Measurements from ENCODE around the gene VANGL1. TPM values are rescaled to one million over a fixed set of nuclear protein-coding genes. Genes with fewer than 3 reads are reported as not detected.

Gene VANGL1
- total and polyA plus RNA-seq, 2 of the 13 experiments (the other 11 are each of a cell fraction or from before 2014, with no cell fraction given), result 5.3 to 9.4 TPM

- no peaks in the 10 kb centered on the region for H3K27me3 ChIP-seq (ENCODE audit: control insufficient read depth in 1 of 2, insufficient read depth in 2 of 2, low read length in 2 of 2)
- CTCF ChIA-PET (ENCODE audit: low intra/inter-chr PET ratio, low total read pairs), result no interaction called here
- H3K4me2 ChIP-seq (ENCODE audit: low read depth, low read length), result no peak overlapping the region
- intact Hi-C loops (cut with micrococcal nuclease; ENCODE audit: unreplicated experiment), result no loop called here
- no peaks in the 10 kb centered on the region for H3K4me1 ChIP-seq (ENCODE audit: insufficient read depth, low read length)
- FAIRE-seq (no peak), ATAC-seq (no peak), DNase-seq (ENCODE audit: low spot score) (no peak)
- TF ChIP-seq ZBTB33 (CRISPR knock-in tag; IDR thresholded peaks at IDR 0.05) (no peak), ZFP37 (CRISPR knock-in tag; IDR thresholded peaks at IDR 0.05; ENCODE audit: borderline replicate concordance) (no peak), ARHGAP35 (CRISPR knock-in tag; IDR thresholded peaks at IDR 0.05; ENCODE audit: borderline replicate concordance) (no peak), ZNF33A (CRISPR knock-in tag; IDR thresholded peaks at IDR 0.05; ENCODE audit: borderline replicate concordance) (no peak), PLRG1 (conservative IDR thresholded peaks at IDR 0.05) (no peak), HDAC6 (IDR thresholded peaks at IDR 0.05; ENCODE audit: low read depth, low read length) (no peak), WIZ (CRISPR knock-in tag; IDR thresholded peaks at IDR 0.05) (no peak), FOXJ3 (CRISPR knock-in tag; IDR thresholded peaks at IDR 0.05; ENCODE audit: borderline replicate concordance) (no peak), KDM2A (CRISPR knock-in tag; IDR thresholded peaks at IDR 0.05; ENCODE audit: borderline replicate concordance, low read depth) (no peak), PRPF4 (IDR thresholded peaks at IDR 0.05; ENCODE audit: low read depth, low read length, poor library complexity, severe bottlenecking) (no peak)
- no peaks in the 10 kb centered on the region for H4K20me1 ChIP-seq (ENCODE audit: insufficient read depth, low read length)
- no peak overlapping the region for H3K27ac ChIP-seq (ENCODE audit: extremely low read length, insufficient read depth, low read length)
- peaks cover 11 to 71% of the 10 kb centered on the region in 2 experiments for H3K36me3 ChIP-seq (replicated peaks in 1 of 2; ENCODE audit: control insufficient read depth in 1 of 2, insufficient read depth in 2 of 2, low read length in 2 of 2)
- H3K9me3 ChIP-seq (ENCODE audit: low read length), result no peaks in the 10 kb centered on the region
- WGBS (ENCODE audit: low lambda C conversion rate), result no CpG with 5 or more reads among the region's 1 CpG
- in situ Hi-C loops (cut with HindIII; ENCODE audit: extremely low pct_ligation_motif_present, low pct_unique_long_range_greater_than_20kb), result no loop called here
- H2AFZ ChIP-seq (ENCODE audit: low read length), result no peak overlapping the region
- H3K4me3 ChIP-seq (replicated peaks in 1 of 3; ENCODE audit: insufficient read depth in 1 of 3, low read depth in 2 of 3, low read length in 3 of 3), result no peak overlapping the region
- no peak overlapping the region for H3K9ac ChIP-seq (ENCODE audit: insufficient read depth, low read depth, low read length)
- POLR2A ChIA-PET, result no interaction called here
- no TSS peak for BruUV-seq (replicated peaks)
- H3K79me2 ChIP-seq (ENCODE audit: insufficient read depth, low read length), result no peaks in the 10 kb centered on the region
Observed at GRCh38 chr1:115658646-115659045, 16.9 kb downstream of the VANGL1 start.
